Measurements from ENCODE around the gene LPIN3. TPM values are rescaled to one million over a fixed set of nuclear protein-coding genes. Genes with fewer than 3 reads are reported as not detected.

The LPIN3 gene
- total RNA-seq, 1 donor from 2014 or later = 1.2 TPM

DNA sequence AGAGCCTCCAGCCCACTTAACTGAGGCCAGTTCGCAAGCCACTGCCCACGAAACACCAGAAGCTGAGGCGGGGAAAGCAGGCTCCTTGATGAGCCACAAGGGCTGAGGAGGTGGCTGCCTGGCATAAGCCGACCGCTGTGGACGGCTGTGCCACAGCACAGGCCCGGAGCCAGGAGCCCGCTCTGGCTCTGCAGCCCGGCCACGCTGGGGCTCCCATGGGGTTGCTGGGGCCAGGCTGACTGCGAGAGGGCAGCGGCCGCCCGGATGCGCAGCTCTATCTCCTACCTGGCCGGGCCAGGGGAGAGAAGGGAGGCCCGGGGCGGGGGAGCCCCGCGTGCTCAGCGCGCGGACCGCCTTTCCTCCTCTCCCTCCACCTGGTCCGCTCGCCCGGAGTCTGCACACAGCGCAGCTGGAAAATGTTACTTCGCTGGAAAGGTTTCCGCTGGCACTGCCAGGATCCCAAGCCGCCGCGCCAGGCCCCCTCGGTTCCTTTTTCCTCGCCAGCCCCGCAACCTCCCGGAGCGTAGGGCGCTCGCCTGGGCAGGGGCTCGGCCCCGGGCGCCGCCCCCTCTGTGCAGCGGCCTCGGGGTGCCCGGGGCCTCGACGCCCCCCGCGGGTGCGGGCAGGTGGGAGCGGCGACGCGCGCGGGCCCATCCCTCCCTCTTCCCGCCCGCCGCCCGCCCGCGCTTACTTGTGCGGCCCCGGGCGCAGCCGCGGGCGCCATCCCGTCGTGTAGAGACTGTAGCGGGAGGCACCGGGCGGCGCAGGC, 25.3 kb downstream of the LPIN3 start:
- intact Hi-C loops (cut with micrococcal nuclease) = no loop called here

DNA sequence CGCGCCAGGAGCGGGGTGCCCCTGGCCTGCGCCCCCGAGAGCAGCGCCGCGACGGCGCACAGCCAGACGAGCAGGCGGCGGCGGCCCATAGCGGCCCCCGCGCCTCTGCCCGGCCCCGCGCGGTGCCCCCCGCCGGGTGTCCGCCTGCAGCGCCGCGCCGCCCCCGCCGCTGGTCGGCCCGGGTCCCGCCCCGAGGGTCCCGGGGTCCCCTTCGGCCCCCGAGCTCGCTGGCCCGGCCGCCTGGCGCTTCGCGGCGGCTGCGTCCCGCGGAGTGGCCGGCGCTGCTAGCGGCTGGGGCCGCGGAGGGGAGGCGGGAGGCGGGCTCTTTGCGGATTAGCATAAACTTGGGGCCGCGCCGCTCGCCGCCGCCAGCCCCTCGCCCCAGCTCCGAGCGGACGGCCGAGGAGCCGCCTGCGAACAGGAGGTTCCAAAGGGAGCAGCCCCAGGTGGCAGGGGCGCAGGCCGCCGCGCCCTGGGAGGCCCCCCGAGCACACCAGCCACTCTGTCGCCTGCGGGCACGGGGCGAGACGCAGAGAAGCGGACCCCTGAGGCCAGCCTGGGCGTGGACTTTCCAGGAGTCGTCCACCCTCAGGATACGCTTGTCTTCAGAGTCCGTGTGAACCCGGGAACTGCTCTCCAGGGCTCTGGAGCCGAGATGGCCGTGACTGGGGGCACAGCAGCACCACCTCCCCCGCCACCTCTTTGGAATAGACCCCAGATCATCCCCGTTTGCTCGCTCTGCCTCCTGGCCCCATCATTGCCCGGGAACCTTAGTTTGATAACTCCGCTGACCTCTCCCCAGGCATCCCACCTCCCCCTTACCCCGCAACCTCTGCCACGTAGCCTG, 26.1 kb downstream of the LPIN3 start, which contains the start of gene EMILIN3:
EMILIN3 (minus strand) TSS at position 273 of the 847 bp plus-strand sequence; CDS start at position 89, 184 bp downstream.
- intact Hi-C loops (cut with micrococcal nuclease) = no loop called here

DNA sequence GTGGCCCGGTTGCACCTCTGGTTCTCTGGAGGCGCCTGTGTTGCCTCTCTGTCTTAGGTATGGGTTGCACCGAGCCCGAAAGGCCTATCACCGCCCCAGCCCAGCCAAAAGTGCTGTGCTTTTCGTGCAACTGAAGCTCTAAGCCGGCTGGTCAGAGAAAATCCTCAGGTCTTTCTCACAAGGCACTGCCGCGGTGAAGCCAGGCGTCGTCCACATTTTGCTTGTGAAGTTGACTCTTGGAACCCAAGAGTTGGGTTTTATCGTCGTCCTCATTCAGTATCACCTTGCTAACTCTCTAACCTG, 26.7 kb downstream of the LPIN3 start:
- intact Hi-C loops (cut with micrococcal nuclease) = no loop called here

GRCh38 chr20:41367956-41368355, 27.3 kb downstream of the LPIN3 start:
- intact Hi-C loops (cut with micrococcal nuclease) = no loop called here

DNA sequence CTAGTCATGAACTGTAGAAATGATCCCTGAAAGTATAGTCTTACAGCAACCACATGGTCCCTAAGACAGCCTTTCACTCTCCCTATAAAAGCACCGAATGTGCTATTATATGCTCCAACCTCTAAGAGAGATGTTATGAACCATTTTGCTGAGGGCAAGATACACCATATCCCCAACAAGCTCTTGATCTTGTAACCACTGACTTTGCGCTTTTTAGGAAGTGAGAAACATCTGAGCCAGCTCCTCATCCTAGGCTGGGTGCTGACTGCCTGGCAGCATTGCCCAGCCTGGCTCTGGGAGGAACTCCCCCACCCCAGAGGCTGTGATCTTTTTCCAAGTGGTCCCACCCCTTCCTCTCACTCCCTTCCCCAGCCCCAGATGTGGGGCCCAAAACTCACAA, 29.1 kb downstream of the LPIN3 start:
- intact Hi-C loops (cut with micrococcal nuclease) = no loop called here

- intact Hi-C loops (cut with micrococcal nuclease) = no loop called here
These were observed 29.6 kb downstream of the LPIN3 start for GRCh38 chr20:41370176-41370575.

DNA sequence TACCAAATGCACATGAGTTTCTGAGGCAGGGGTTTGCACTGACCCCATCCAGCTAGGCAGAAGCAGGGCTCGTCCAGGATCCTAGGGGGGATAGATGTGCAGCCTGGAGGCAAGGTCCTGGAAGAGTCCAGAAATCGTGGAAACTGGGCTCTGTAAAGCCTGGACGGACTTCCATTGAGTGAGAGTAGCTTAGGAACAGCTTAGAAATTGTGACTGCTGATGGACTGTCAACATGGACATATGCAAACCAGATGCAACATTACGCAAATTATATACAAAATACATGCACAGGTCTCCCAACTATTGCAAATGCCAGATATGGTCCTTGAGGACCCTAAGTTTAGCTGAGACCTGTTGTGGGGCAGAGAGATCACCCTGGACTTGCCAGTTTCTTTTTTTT, 30.8 kb downstream of the LPIN3 start:
- intact Hi-C loops (cut with micrococcal nuclease) = no loop called here

DNA sequence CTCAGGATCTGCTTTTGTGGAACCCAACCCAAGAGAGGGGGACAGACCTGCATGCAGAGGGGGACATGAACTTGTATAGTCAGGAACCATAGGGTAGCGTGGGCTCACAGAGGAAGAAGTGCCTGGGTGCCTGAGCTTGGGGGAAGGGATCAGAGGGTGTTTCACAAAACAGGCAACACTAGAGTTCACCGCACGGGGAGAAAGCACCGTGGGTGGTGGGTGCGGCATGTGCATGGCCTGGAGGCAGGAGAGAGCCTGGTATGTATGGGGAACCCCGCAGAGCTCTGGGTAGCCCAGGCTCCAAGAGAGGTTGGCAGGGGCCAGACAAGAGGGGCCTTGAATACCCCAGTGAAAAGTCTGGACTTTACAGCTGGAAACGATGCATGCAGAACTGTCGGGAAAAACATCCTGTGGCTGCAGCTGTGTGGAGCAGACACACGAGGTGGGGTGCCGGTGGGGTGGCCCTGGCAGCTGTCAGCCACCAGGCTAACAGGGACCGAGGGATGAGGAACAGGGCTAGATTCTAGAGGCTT, 32.7 kb downstream of the LPIN3 start:
- intact Hi-C loops (cut with micrococcal nuclease) = no loop called here

GRCh38 chr20:41373931-41374920, 33.6 kb downstream of the LPIN3 start:
- intact Hi-C loops (cut with micrococcal nuclease) = no loop called here

DNA sequence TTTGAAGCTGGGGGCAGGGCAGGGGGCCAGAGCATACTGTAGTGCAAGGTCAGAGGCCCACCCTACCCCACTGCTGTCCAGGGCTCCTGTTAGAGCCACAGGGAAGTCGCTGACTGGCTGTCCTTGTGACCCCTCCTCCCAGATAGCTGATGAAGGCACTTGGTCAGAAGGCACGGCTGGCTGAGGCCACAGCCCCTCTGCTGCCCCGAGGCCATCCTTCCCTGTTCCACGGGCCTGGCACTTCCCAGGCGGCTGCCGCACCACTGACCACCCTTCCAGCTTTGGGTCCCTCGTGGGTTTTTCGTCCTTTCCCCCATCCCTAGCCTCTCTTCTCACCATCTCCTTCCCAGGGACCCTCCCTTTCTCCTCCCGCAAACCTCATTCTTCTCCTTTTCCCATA, 35.2 kb downstream of the LPIN3 start:
- intact Hi-C loops (cut with micrococcal nuclease) = no loop called here

DNA sequence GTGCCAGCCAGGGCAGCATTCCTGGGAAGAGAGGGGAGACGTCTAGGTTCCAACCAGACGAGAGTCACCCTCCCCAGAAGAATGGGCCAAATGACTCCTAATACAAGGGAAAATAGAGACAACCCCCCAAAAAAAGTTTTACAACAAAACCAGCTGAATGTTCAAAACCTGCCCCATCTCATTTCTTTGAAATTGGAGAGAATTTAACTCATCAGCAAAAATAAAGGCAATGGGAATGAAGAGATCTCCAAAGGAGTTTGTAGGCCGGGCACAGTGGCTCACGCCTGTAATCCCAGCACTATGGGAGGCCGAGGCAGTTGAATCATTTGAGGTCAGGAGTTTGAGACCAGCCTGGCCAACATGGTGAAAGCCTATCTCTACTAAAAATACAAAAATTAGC, 35.7 kb downstream of the LPIN3 start:
- intact Hi-C loops (cut with micrococcal nuclease) = no loop called here

GRCh38 chr20:41377275-41377674, 36.7 kb downstream of the LPIN3 start:
- intact Hi-C loops (cut with micrococcal nuclease) = no loop called here

DNA sequence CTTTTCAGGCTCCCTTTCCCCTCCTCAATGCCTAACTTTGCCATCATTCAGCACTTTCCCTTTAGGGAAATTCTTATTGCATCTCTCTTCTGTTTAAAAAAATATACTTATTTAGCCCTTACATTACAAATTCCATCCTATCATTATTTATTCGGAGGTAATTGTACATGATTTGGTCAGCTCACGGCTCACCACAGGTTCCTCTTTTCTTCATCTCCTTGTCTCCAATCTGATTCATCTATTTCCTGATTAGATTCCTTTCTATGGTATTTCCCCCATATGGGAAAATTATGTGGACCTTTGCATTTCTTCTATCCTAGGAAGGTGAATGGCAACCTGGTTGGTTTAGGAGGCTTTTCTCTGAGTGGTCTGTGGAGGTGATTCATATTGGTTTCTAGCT, 38.9 kb downstream of the LPIN3 start:
- intact Hi-C loops (cut with micrococcal nuclease) = no loop called here

DNA sequence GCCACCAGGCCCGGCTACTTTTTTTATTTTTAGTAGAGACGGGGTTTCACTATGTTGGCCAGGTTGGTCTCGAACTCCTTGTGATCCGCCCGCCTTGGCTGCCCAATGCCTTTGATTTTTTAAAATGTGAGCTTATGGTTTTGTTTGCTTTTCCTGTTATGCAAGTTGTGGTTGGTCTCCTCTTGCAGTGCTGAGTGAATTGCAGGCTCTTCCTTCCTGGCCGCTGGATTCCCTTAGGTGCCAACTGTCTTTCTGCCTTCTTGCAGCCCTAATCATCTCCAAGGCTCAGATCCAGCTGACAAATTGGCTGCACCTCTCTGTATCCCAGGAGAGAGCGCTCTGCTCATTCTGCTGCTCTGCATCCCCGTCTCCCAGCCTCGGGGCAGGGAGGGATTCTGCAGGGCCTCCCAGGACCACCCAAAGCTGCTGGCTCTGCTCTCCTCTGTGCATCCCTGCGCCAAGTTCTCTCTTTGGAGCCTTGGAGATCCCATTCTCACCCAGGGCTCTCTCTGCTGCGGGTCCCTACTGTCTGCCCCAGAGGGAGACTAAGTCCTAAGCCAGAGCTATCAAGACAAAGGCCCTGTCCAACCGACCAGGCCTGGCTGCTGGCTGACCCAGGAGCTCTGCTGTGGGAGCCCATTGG, 40.1 kb downstream of the LPIN3 start:
- intact Hi-C loops (cut with micrococcal nuclease) = no loop called here

DNA sequence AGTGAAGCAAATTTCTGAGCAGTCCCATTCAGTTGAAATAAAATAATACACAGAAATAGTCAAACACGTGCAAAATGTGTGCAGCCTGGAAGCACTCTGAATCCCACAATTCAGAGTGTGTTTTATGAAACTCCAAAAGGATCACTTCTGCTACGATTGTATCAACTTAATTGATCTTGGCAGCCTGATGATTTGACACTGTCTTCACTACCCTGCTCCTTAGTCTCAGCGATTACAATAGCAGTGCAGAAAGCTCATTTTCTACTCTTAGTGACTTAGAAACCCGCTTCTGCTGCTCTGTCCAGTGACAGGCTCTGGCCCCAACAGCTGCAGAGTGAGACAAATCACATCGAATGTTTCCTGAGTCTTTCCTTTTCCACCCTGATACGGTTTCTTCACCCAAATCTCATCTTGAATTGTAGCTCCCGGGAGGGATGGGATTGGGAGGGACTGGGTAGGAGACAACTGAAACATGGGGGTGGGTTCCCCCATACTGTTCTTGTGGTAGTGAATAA, 42.2 kb downstream of the LPIN3 start:
- intact Hi-C loops (cut with micrococcal nuclease) = no loop called here

- intact Hi-C loops (cut with micrococcal nuclease) = no loop called here
These were observed 46.1 kb downstream of the LPIN3 start for GRCh38 chr20:41386502-41387427.

DNA sequence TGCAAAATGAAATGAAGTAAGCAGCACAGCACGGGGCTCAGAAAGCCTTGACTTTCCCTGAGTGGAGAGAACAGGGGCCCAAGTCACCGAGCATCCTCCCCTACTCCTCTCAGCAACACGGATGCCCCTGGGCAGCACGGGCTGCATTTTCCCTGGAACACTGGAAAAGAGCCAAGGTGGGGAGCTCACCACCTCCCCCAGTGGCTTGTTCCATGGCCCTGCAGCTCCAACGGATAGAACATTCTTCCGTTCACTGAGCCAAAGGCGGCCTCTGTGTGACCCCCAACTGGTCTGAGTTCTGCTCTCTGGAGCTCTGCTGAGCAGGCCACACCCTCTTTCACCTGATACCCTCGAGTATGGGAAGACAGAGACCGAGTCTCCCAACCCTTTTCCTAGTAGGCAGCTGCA, 46.8 kb downstream of the LPIN3 start:
- intact Hi-C loops (cut with micrococcal nuclease) = no loop called here

- intact Hi-C loops (cut with micrococcal nuclease) = no loop called here
These were observed 50.3 kb downstream of the LPIN3 start for GRCh38 chr20:41390889-41391288.

DNA sequence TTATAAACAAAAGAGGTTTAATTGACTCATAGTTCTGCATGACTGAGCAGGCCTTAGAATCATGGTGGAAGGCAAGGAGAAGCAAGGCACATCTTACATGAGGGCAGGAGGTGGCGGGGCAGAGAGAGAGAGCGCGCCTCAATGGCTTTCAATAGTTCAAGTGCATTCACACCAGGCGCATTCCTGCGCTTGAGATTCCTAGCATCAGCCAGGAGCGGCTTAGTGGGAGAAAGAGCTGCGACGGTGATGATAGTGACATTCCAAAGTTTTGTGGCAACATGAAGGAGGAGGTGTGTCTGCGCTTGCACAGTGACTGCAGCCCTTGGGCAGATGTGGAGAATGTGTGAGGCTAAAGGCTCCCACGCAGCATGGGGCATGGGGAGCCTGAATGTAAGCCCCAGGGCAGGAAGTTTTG, 51.0 kb downstream of the LPIN3 start:
- intact Hi-C loops (cut with micrococcal nuclease) = no loop called here

Data from T-helper 2 cell treated with Interferon-gamma antibody and Interleukin-4, amounts not matched to agents 100 ng/mL and 5 ng/mL, for 36 hours (primary cell).